ENCODE data around the gene PRICKLE3. TPM values are rescaled to one million over a fixed set of nuclear protein-coding genes. Genes with fewer than 3 reads are reported as not detected.
A peak's percentile ranks its signal among the peaks of the same experiment; 100 is the strongest.
"Not testable (repeated sequence)": the region's sequence is repeated elsewhere in the genome, so short reads cannot be mapped to it uniquely, and the experiment has no call there.

PRICKLE3 gene
- total RNA-seq, 1 donor from 2014 or later, result 12.7 TPM

GRCh38 chrX:49177338-49177833 is 8.8 kb downstream of the PRICKLE3 start:
- Histone ChIP-seq H3K4me3 (ENCODE audit: low read depth, low read length) (no peak overlapping the region), H3K36me3 (ENCODE audit: control insufficient read depth, insufficient read depth, low read length) (peaks cover 2% of the 10 kb centered on the region), H3K27me3 (ENCODE audit: control insufficient read depth, insufficient read depth, low read length) (no peaks in the 10 kb centered on the region)
- TF ChIP-seq CTCF (IDR thresholded peaks at IDR 0.05; ENCODE audit: insufficient read depth, low read length, poor library complexity, severe bottlenecking), result no peak
- DNase-seq (ENCODE audit: low read depth), result no peak

- no peak for DNase-seq (ENCODE audit: low read depth)
- TF ChIP-seq CTCF (IDR thresholded peaks at IDR 0.05; ENCODE audit: insufficient read depth, low read length, poor library complexity, severe bottlenecking), result no peak
- Histone ChIP-seq H3K27me3 (ENCODE audit: control insufficient read depth, insufficient read depth, low read length) (no peaks in the 10 kb centered on the region), H3K36me3 (ENCODE audit: control insufficient read depth, insufficient read depth, low read length) (peaks cover 1% of the 10 kb centered on the region), H3K4me3 (ENCODE audit: low read depth, low read length) (no peak overlapping the region)
Observed at GRCh38 chrX:49176421-49177326, 9.5 kb downstream of the PRICKLE3 start.

- H3K36me3 ChIP-seq (ENCODE audit: control insufficient read depth, insufficient read depth, low read length), result peaks cover 1% of the 10 kb centered on the region
- TF ChIP-seq CTCF (IDR thresholded peaks at IDR 0.05; ENCODE audit: insufficient read depth, low read length, poor library complexity, severe bottlenecking), result no peak
- DNase-seq (ENCODE audit: low read depth), result no peak
- H3K4me3 ChIP-seq (ENCODE audit: low read depth, low read length), result no peak overlapping the region
- H3K27me3 ChIP-seq (ENCODE audit: control insufficient read depth, insufficient read depth, low read length), result no peaks in the 10 kb centered on the region
Observed at GRCh38 chrX:49175435-49176274, 10.5 kb downstream of the PRICKLE3 start.

- DNase-seq (ENCODE audit: low read depth), result no peak
- Histone ChIP-seq H3K27me3 (ENCODE audit: control insufficient read depth, insufficient read depth, low read length) (no peaks in the 10 kb centered on the region), H3K36me3 (ENCODE audit: control insufficient read depth, insufficient read depth, low read length) (peaks cover 1% of the 10 kb centered on the region), H3K4me3 (ENCODE audit: low read depth, low read length) (no peak overlapping the region)
- no peak for TF ChIP-seq CTCF (IDR thresholded peaks at IDR 0.05; ENCODE audit: insufficient read depth, low read length, poor library complexity, severe bottlenecking)
Observed at GRCh38 chrX:49174723-49175122, 11.4 kb downstream of the PRICKLE3 start.

- H3K36me3 ChIP-seq (ENCODE audit: control insufficient read depth, insufficient read depth, low read length); H3K27me3 ChIP-seq (ENCODE audit: control insufficient read depth, insufficient read depth, low read length); DNase-seq (ENCODE audit: low read depth); H3K4me3 ChIP-seq (ENCODE audit: low read depth, low read length): not testable (repeated sequence)
Observed at GRCh38 chrX:49173544-49173943, 12.6 kb downstream of the PRICKLE3 start.

GRCh38 chrX:49172280-49172780 is 13.8 kb downstream of the PRICKLE3 start:
- H3K27me3 ChIP-seq (ENCODE audit: control insufficient read depth, insufficient read depth, low read length), result no peaks in the 10 kb centered on the region

More at GRCh38 chrX:49172280-49172780, 13.8 kb downstream of the PRICKLE3 start:
- Histone ChIP-seq H3K36me3 (ENCODE audit: control insufficient read depth, insufficient read depth, low read length) (no peaks in the 10 kb centered on the region), H3K4me3 (ENCODE audit: low read depth, low read length) (peak overlapping the region; percentile 73)
- TF ChIP-seq CTCF (IDR thresholded peaks at IDR 0.05; ENCODE audit: insufficient read depth, low read length, poor library complexity, severe bottlenecking), result no peak
- no peak for DNase-seq (ENCODE audit: low read depth)
